SU-DHL-6 (cell line): Measurements from ENCODE around the gene ELMOD2.

Experiments
- H2AFZ ChIP-seq: fragments of 200-600 bp; sonication (generic); 2 replicates; pipeline ENCODE4 v1.6.1; 2014; ENCODE audit warnings: low read depth, mild to moderate bottlenecking, moderate library complexity, mixed read lengths, antibody characterized with exemption, low read length; ENCODE audit not compliant: severe bottlenecking
- H3F3A ChIP-seq: fragments of 200-600 bp; shearing (Covaris generic); 2 replicates; pipeline ENCODE4 v1.6.0; 2016; ENCODE audit warnings: antibody characterized with exemption, mild to moderate bottlenecking; ENCODE audit not compliant: insufficient read depth
- H3K27ac ChIP-seq: fragments of 200-600 bp; sonication (generic); 2 replicates; pipeline ENCODE4 v1.5.1; 2016; ENCODE audit warnings: low read depth, mild to moderate bottlenecking, low read length, moderate library complexity, mixed read lengths
- H3K27me3 ChIP-seq: fragments of 200-600 bp; sonication (generic), shearing (Covaris generic); 2 replicates; pipeline ENCODE4 v1.6.0; 2014; ENCODE audit warnings: mild to moderate bottlenecking, low read length
- H3K36me3 ChIP-seq: fragments of 200-600 bp; sonication (generic); 2 replicates; pipeline ENCODE4 v1.6.1; 2014; ENCODE audit warnings: mild to moderate bottlenecking, low read length, mixed read lengths
- H3K4me2 ChIP-seq: fragments of 300-600, 200-600 bp; shearing (Covaris generic), sonication (generic); 2 replicates; pipeline ENCODE4 v1.6.0; 2014; ENCODE audit warnings: low read length, low read depth, mild to moderate bottlenecking; ENCODE audit not compliant: poor library complexity, severe bottlenecking
- H3K4me3 ChIP-seq: fragments of 200-600 bp; sonication (generic); 2 replicates; pipeline ENCODE4 v1.5.1; 2014; ENCODE audit warnings: antibody characterized with exemption, low read length, mild to moderate bottlenecking, mixed read lengths; ENCODE audit not compliant: insufficient read depth, poor library complexity, severe bottlenecking
- H3K79me2 ChIP-seq: fragments of 200-600 bp; sonication (generic); 2 replicates; pipeline ENCODE4 v1.6.1; 2014; ENCODE audit warnings: mild to moderate bottlenecking, low read length, moderate library complexity; ENCODE audit not compliant: insufficient read depth
- H3K9ac ChIP-seq: fragments of 200-600 bp; sonication (generic); 2 replicates; pipeline ENCODE4 v1.7.0; 2014; ENCODE audit warnings: mild to moderate bottlenecking, low read length
- H3K9me2 ChIP-seq: fragments of 200-600 bp; sonication (generic); replicated peaks from 2 replicates; pipeline ENCODE4 v1.6.1; 2014; ENCODE audit warnings: low read length; ENCODE audit not compliant: insufficient read depth
- H3K9me3 ChIP-seq: fragments of 200-600 bp; sonication (generic); 2 replicates; pipeline ENCODE4 v1.6.1; 2014; ENCODE audit warnings: low read length, mixed read lengths; ENCODE audit not compliant: insufficient read depth
- H4K20me1 ChIP-seq: fragments of 200-600 bp; sonication (generic); 2 replicates; pipeline ENCODE4 v1.6.1; 2014; ENCODE audit warnings: low read depth, mild to moderate bottlenecking, antibody characterized with exemption, low read length, moderate library complexity, mixed read lengths
- CTCF ChIP-seq: fragments of 200-600 bp; sonication (generic); IDR thresholded peaks from one replicate; pipeline ENCODE4 v1.5.1; 2017; ENCODE audit warnings: antibody characterized with exemption, mild to moderate bottlenecking, low read length, moderate library complexity; ENCODE audit not compliant: insufficient read depth, poor library complexity, severe bottlenecking
- EZH2phosphoT487 ChIP-seq: fragments of 200-600 bp; sonication (generic), shearing (Covaris generic); conservative IDR thresholded peaks from 2 replicates; pipeline ENCODE4 v1.6.1; 2018; ENCODE audit warnings: mild to moderate bottlenecking, antibody characterized with exemption, low read length, moderate library complexity, mixed read lengths

The ELMOD2 gene

GRCh38 chr4:140584439-140584838, 60.5 kb downstream of the ELMOD2 start:
- Histone ChIP-seq H2AFZ (no peak overlapping the region), H3K9ac (no peak overlapping the region), H3K27ac (no peak overlapping the region), H3K4me3 (no peak overlapping the region), H4K20me1 (no peaks in the 10 kb centered on the region), H3K79me2 (no peaks in the 10 kb centered on the region), H3K9me3 (no peaks in the 10 kb centered on the region), H3K4me2 (no peak overlapping the region), H3K9me2 (no peaks in the 10 kb centered on the region), H3K27me3 (no peaks in the 10 kb centered on the region), H3K36me3 (no peaks in the 10 kb centered on the region), H3F3A (no peaks in the 10 kb centered on the region)
- TF ChIP-seq CTCF = no peak
- TF ChIP-seq EZH2phosphoT487 = no peak

GRCh38 chr4:140595065-140595464, 71.1 kb downstream of the ELMOD2 start:
- TF ChIP-seq EZH2phosphoT487 (no peak), CTCF (peak; percentile 34)
- Histone ChIP-seq H3K9me3 (no peaks in the 10 kb centered on the region), H4K20me1 (no peaks in the 10 kb centered on the region), H3K9me2 (no peaks in the 10 kb centered on the region), H3K9ac (no peak overlapping the region), H3K27me3 (no peaks in the 10 kb centered on the region), H2AFZ (no peak overlapping the region), H3K27ac (no peak overlapping the region), H3F3A (no peaks in the 10 kb centered on the region), H3K4me3 (no peak overlapping the region), H3K36me3 (no peaks in the 10 kb centered on the region), H3K79me2 (no peaks in the 10 kb centered on the region), H3K4me2 (no peak overlapping the region)

- Histone ChIP-seq H3K27me3 (no peaks in the 10 kb centered on the region), H3K9me2 (no peaks in the 10 kb centered on the region), H3K9me3 (no peaks in the 10 kb centered on the region), H3K36me3 (no peaks in the 10 kb centered on the region), H2AFZ (no peak overlapping the region), H3K4me2 (no peak overlapping the region), H3K27ac (no peak overlapping the region), H3K4me3 (no peak overlapping the region), H3F3A (no peaks in the 10 kb centered on the region), H4K20me1 (no peaks in the 10 kb centered on the region), H3K9ac (no peak overlapping the region), H3K79me2 (no peaks in the 10 kb centered on the region)
- TF ChIP-seq EZH2phosphoT487 (no peak), CTCF (no peak)
These were observed 76.4 kb downstream of the ELMOD2 start for GRCh38 chr4:140600408-140600807.

GRCh38 chr4:140602714-140603113, 78.7 kb downstream of the ELMOD2 start:
- Histone ChIP-seq H3K79me2 (no peaks in the 10 kb centered on the region), H3K27ac (no peak overlapping the region), H3F3A (no peaks in the 10 kb centered on the region), H3K9me2 (no peaks in the 10 kb centered on the region), H3K9ac (no peak overlapping the region), H3K9me3 (no peaks in the 10 kb centered on the region), H3K4me2 (no peak overlapping the region), H4K20me1 (no peaks in the 10 kb centered on the region), H3K36me3 (no peaks in the 10 kb centered on the region), H2AFZ (no peak overlapping the region), H3K27me3 (no peaks in the 10 kb centered on the region), H3K4me3 (no peak overlapping the region)
- TF ChIP-seq EZH2phosphoT487 (no peak), CTCF (no peak)
